ENCODE measurements around the gene PIK3CA.

PIK3CA gene

GRCh38 chr3:179158336-179159039 lies 10.3 kb downstream of the PIK3CA start:
- no peak for DNase-seq

- no peak for DNase-seq
These were observed 15.3 kb downstream of the PIK3CA start for GRCh38 chr3:179163503-179163902.

GRCh38 chr3:179164857-179165256 lies 16.7 kb downstream of the PIK3CA start:
- DNase-seq: no peak

- no peak for DNase-seq
These were observed 18.5 kb downstream of the PIK3CA start for GRCh38 chr3:179166561-179167201.

- no peak for DNase-seq
These were observed 20.8 kb downstream of the PIK3CA start for GRCh38 chr3:179168918-179169317.

GRCh38 chr3:179172546-179172945 lies 24.4 kb downstream of the PIK3CA start:
- DNase-seq: no peak

- DNase-seq: no peak
These were observed 26.2 kb downstream of the PIK3CA start for GRCh38 chr3:179174316-179174715.

- DNase-seq: no peak
These were observed 26.7 kb downstream of the PIK3CA start for GRCh38 chr3:179174898-179175297.

GRCh38 chr3:179175358-179175757 lies 27.2 kb downstream of the PIK3CA start:
- no peak for DNase-seq

- no peak for DNase-seq
These were observed 29.5 kb downstream of the PIK3CA start for GRCh38 chr3:179177611-179178010.

GRCh38 chr3:179179256-179179655 lies 31.1 kb downstream of the PIK3CA start:
- no peak for DNase-seq

- no peak for DNase-seq
These were observed 32.0 kb downstream of the PIK3CA start for GRCh38 chr3:179179979-179180759.

GRCh38 chr3:179181021-179181472 lies 32.9 kb downstream of the PIK3CA start:
- no peak for DNase-seq

- DNase-seq: no peak
These were observed 33.9 kb downstream of the PIK3CA start for GRCh38 chr3:179181993-179182551.

GRCh38 chr3:179182902-179183301 lies 34.7 kb downstream of the PIK3CA start:
- DNase-seq: no peak

GRCh38 chr3:179184826-179185225 lies 36.7 kb downstream of the PIK3CA start:
- no peak for DNase-seq

- no peak for DNase-seq
These were observed 38.3 kb downstream of the PIK3CA start for GRCh38 chr3:179186426-179186825.

- no peak for DNase-seq
These were observed 41.6 kb downstream of the PIK3CA start for GRCh38 chr3:179189759-179190158.

GRCh38 chr3:179190581-179190980 lies 42.4 kb downstream of the PIK3CA start:
- no peak for DNase-seq

GRCh38 chr3:179192542-179192941 lies 44.4 kb downstream of the PIK3CA start:
- DNase-seq: no peak

GRCh38 chr3:179194931-179195330 lies 46.8 kb downstream of the PIK3CA start:
- DNase-seq: no peak

- DNase-seq: no peak
These were observed 47.9 kb downstream of the PIK3CA start for GRCh38 chr3:179196098-179196497.

GRCh38 chr3:179196700-179197099 lies 48.5 kb downstream of the PIK3CA start:
- no peak for DNase-seq

- no peak for DNase-seq
These were observed 52.6 kb downstream of the PIK3CA start for GRCh38 chr3:179200790-179201189.

All from NK-92 treated with Interleukin-12 subunit alpha and Interleukin-12 subunit beta, amount 100 ng/mL, for 24 hours (cell line).